Esophagus squamous epithelium (tissue), 4 donors: ENCODE results near the gene UBTD1.

Source experiments
- POLR2A ChIP-seq, 4 donors: fragments of 450-650 bp; IDR thresholded peaks; one replicate each; pipeline ENCODE4 v1.6.1; 2017; ENCODE audit warnings: antibody characterized with exemption in 4 of 4, mild to moderate bottlenecking in 4 of 4, moderate library complexity in 3 of 4
- TF ChIP-seq, protein P1 (sequence below), 6 experiments: fragments of 450-650 bp in 4 of 6; fragments of 200-600 bp in 2 of 6; sonication (generic) in 2 of 6; IDR thresholded peaks; one replicate each; pipeline ENCODE4 v1.5.1; 2016 to 2019; ENCODE audit warnings: antibody characterized with exemption in 6 of 6, mild to moderate bottlenecking in 4 of 6, moderate library complexity in 4 of 6

DNA sequence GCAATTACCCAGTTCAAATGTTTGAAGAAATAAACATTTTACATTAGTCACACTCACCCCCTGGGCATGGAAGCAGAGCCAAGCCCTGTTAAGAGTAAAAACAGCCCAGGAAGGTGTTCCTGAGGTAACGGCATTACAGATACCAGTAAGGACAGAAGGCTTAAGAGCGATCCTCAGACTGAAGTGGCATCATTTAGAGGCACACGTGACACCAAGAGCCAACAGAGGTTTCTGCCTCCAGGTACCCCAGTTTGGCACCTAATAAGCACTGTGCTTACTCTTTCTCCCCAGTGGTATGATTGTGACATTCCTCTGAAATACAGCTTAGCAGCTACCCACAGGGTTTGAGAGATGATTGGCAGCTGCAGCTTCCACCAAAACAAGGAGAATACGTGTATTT lies 17.7 kb upstream of the UBTD1 start:
- TF ChIP-seq, protein P1, sequence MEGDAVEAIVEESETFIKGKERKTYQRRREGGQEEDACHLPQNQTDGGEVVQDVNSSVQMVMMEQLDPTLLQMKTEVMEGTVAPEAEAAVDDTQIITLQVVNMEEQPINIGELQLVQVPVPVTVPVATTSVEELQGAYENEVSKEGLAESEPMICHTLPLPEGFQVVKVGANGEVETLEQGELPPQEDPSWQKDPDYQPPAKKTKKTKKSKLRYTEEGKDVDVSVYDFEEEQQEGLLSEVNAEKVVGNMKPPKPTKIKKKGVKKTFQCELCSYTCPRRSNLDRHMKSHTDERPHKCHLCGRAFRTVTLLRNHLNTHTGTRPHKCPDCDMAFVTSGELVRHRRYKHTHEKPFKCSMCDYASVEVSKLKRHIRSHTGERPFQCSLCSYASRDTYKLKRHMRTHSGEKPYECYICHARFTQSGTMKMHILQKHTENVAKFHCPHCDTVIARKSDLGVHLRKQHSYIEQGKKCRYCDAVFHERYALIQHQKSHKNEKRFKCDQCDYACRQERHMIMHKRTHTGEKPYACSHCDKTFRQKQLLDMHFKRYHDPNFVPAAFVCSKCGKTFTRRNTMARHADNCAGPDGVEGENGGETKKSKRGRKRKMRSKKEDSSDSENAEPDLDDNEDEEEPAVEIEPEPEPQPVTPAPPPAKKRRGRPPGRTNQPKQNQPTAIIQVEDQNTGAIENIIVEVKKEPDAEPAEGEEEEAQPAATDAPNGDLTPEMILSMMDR (IDR thresholded peaks at IDR 0.05) = no peak
- TF ChIP-seq POLR2A (IDR thresholded peaks at IDR 0.05) = no peak
